ENCODE data around the gene DCAF5. TPM values are rescaled to one million over a fixed set of nuclear protein-coding genes. Genes with fewer than 3 reads are reported as not detected.

Gene DCAF5
- total and polyA plus RNA-seq, 5 donors: 22.5 to 53.6 (median 46.8) TPM

GRCh38 chr14:69096246-69096645 is 56.7 kb downstream of the DCAF5 start:
- no peak for ATAC-seq
- intact Hi-C loops (cut with DNase I): loop anchor here in 1 of 4 donors (10.0 kb wide), 1 partner anchor 191 kb away; no protein-coding TSS in a partner anchor

GRCh38 chr14:69094481-69094880 is 58.4 kb downstream of the DCAF5 start:
- DNase-seq: no peak
- Histone ChIP-seq H3K9me3 (ENCODE audit: control insufficient read depth, low read length) (no peaks in the 10 kb centered on the region), H3K4me1 (ENCODE audit: control insufficient read depth, insufficient read depth, low read length) (peaks cover 8% of the 10 kb centered on the region), H3K27ac (ENCODE audit: low read length) (no peak overlapping the region), H3K27me3 (ENCODE audit: control insufficient read depth, insufficient read depth) (no peaks in the 10 kb centered on the region), H3K4me3 (ENCODE audit: low read length) (no peak overlapping the region)
- intact Hi-C loops (cut with DNase I): loop anchor here in 1 of 4 donors (10.0 kb wide), 1 partner anchor 190 kb away; no protein-coding TSS in a partner anchor
- 58% methylated on average over 1 of the region's 1 CpG for WGBS
- ATAC-seq: no peak

More at GRCh38 chr14:69096246-69096645, 56.7 kb downstream of the DCAF5 start:
- H3K4me3 ChIP-seq (ENCODE audit: low read length): no peak overlapping the region
- no peaks in the 10 kb centered on the region for H3K9me3 ChIP-seq (ENCODE audit: control insufficient read depth, low read length)
- no peak for DNase-seq
- WGBS: 93% methylated on average over 4 of the region's 4 CpGs
- no peaks in the 10 kb centered on the region for H3K27me3 ChIP-seq (ENCODE audit: control insufficient read depth, insufficient read depth)
- H3K4me1 ChIP-seq (ENCODE audit: control insufficient read depth, insufficient read depth, low read length): peaks cover 8% of the 10 kb centered on the region
- no peak overlapping the region for H3K27ac ChIP-seq (ENCODE audit: low read length)

GRCh38 chr14:69093631-69094421 is 59.1 kb downstream of the DCAF5 start:
- Histone ChIP-seq H3K9me3 (ENCODE audit: control insufficient read depth, low read length) (no peaks in the 10 kb centered on the region), H3K27me3 (ENCODE audit: control insufficient read depth, insufficient read depth) (no peaks in the 10 kb centered on the region), H3K4me1 (ENCODE audit: control insufficient read depth, insufficient read depth, low read length) (peaks cover 8% of the 10 kb centered on the region), H3K4me3 (ENCODE audit: low read length) (no peak overlapping the region), H3K27ac (ENCODE audit: low read length) (no peak overlapping the region)
- ATAC-seq: peak; percentile 59 to 65
- intact Hi-C loops (cut with DNase I): loop anchor here in 1 of 4 donors (10.0 kb wide), 1 partner anchor 189 kb away; no protein-coding TSS in a partner anchor
- DNase-seq: no peak
- 39% methylated on average over 1 of the region's 1 CpG for WGBS

GRCh38 chr14:69092840-69093422 is 60.0 kb downstream of the DCAF5 start:
- no peak overlapping the region for H3K4me3 ChIP-seq (ENCODE audit: low read length)
- DNase-seq (no peak), ATAC-seq (no peak)
- no peaks in the 10 kb centered on the region for H3K27me3 ChIP-seq (ENCODE audit: control insufficient read depth, insufficient read depth)
- no peak overlapping the region for H3K27ac ChIP-seq (ENCODE audit: low read length)
- H3K4me1 ChIP-seq (ENCODE audit: control insufficient read depth, insufficient read depth, low read length): peaks cover 8% of the 10 kb centered on the region
- no peaks in the 10 kb centered on the region for H3K9me3 ChIP-seq (ENCODE audit: control insufficient read depth, low read length)
- intact Hi-C loops (cut with DNase I): loop anchor here in 1 of 4 donors (10.0 kb wide), 1 partner anchor 188 kb away; no protein-coding TSS in a partner anchor

- Histone ChIP-seq H3K27me3 (ENCODE audit: control insufficient read depth, insufficient read depth) (no peaks in the 10 kb centered on the region), H3K4me1 (ENCODE audit: control insufficient read depth, insufficient read depth, low read length) (peaks cover 8% of the 10 kb centered on the region), H3K4me3 (ENCODE audit: low read length) (no peak overlapping the region), H3K9me3 (ENCODE audit: control insufficient read depth, low read length) (no peaks in the 10 kb centered on the region), H3K27ac (ENCODE audit: low read length) (no peak overlapping the region)
- ATAC-seq (no peak), DNase-seq (no peak)
- intact Hi-C loops (cut with DNase I): loop anchor here in 1 of 4 donors (10.0 kb wide), 1 partner anchor 187 kb away; no protein-coding TSS in a partner anchor
- WGBS: 94% methylated on average over 8 of the region's 8 CpGs
Observed at GRCh38 chr14:69091695-69092094, 61.2 kb downstream of the DCAF5 start.

GRCh38 chr14:69091006-69091405 is 61.9 kb downstream of the DCAF5 start:
- Histone ChIP-seq H3K4me1 (ENCODE audit: control insufficient read depth, insufficient read depth, low read length) (peaks cover 8% of the 10 kb centered on the region), H3K27me3 (ENCODE audit: control insufficient read depth, insufficient read depth) (no peaks in the 10 kb centered on the region), H3K9me3 (ENCODE audit: control insufficient read depth, low read length) (no peaks in the 10 kb centered on the region), H3K27ac (ENCODE audit: low read length) (no peak overlapping the region), H3K4me3 (ENCODE audit: low read length) (no peak overlapping the region)
- intact Hi-C loops (cut with DNase I): loop anchor here in 1 of 4 donors (10.0 kb wide), 1 partner anchor 186 kb away; no protein-coding TSS in a partner anchor
- no peak for ATAC-seq
- no peak for DNase-seq

GRCh38 chr14:69090187-69090789 is 62.6 kb downstream of the DCAF5 start:
- peaks cover 8% of the 10 kb centered on the region for H3K4me1 ChIP-seq (ENCODE audit: control insufficient read depth, insufficient read depth, low read length)
- WGBS: 79% methylated on average over 4 of the region's 4 CpGs
- no peaks in the 10 kb centered on the region for H3K9me3 ChIP-seq (ENCODE audit: control insufficient read depth, low read length)
- DNase-seq (no peak), ATAC-seq (peak in 1 of 2 donors; percentile 56)
- no peak overlapping the region for H3K4me3 ChIP-seq (ENCODE audit: low read length)
- H3K27ac ChIP-seq (ENCODE audit: low read length): no peak overlapping the region
- intact Hi-C loops (cut with DNase I): loop anchor here in 1 of 4 donors (10.0 kb wide), 1 partner anchor 185 kb away; no protein-coding TSS in a partner anchor
- H3K27me3 ChIP-seq (ENCODE audit: control insufficient read depth, insufficient read depth): no peaks in the 10 kb centered on the region

- Histone ChIP-seq H3K27ac (ENCODE audit: low read length) (no peak overlapping the region), H3K27me3 (ENCODE audit: control insufficient read depth, insufficient read depth) (no peaks in the 10 kb centered on the region), H3K4me1 (ENCODE audit: control insufficient read depth, insufficient read depth, low read length) (peaks cover 6% of the 10 kb centered on the region), H3K9me3 (ENCODE audit: control insufficient read depth, low read length) (no peaks in the 10 kb centered on the region), H3K4me3 (ENCODE audit: low read length) (no peak overlapping the region)
- DNase-seq (no peak), ATAC-seq (no peak)
- WGBS: 87% methylated on average over 1 of the region's 1 CpG
- intact Hi-C loops (cut with DNase I): no loop called here
Observed at GRCh38 chr14:69089046-69089445, 63.9 kb downstream of the DCAF5 start.

GRCh38 chr14:69088586-69088985 is 64.3 kb downstream of the DCAF5 start:
- Histone ChIP-seq H3K27ac (ENCODE audit: low read length) (no peak overlapping the region), H3K9me3 (ENCODE audit: control insufficient read depth, low read length) (no peaks in the 10 kb centered on the region), H3K4me1 (ENCODE audit: control insufficient read depth, insufficient read depth, low read length) (peaks cover 2% of the 10 kb centered on the region), H3K27me3 (ENCODE audit: control insufficient read depth, insufficient read depth) (no peaks in the 10 kb centered on the region), H3K4me3 (ENCODE audit: low read length) (no peak overlapping the region)
- ATAC-seq: no peak
- intact Hi-C loops (cut with DNase I): no loop called here
- no peak for DNase-seq
- WGBS: 86% methylated on average over 1 of the region's 1 CpG

GRCh38 chr14:69087061-69087461 is 65.9 kb downstream of the DCAF5 start:
- intact Hi-C loops (cut with DNase I): no loop called here
- no peak for DNase-seq
- Histone ChIP-seq H3K27me3 (ENCODE audit: control insufficient read depth, insufficient read depth) (no peaks in the 10 kb centered on the region), H3K9me3 (ENCODE audit: control insufficient read depth, low read length) (no peaks in the 10 kb centered on the region), H3K4me1 (ENCODE audit: control insufficient read depth, insufficient read depth, low read length) (no peaks in the 10 kb centered on the region), H3K4me3 (ENCODE audit: low read length) (no peak overlapping the region), H3K27ac (ENCODE audit: low read length) (no peak overlapping the region)
- peak; percentile 59 to 67 for ATAC-seq
- WGBS: 86% methylated on average over 3 of the region's 3 CpGs

- WGBS: 93% methylated on average over 3 of the region's 3 CpGs
- no peak for ATAC-seq
- no peak for DNase-seq
- no peak overlapping the region for H3K4me3 ChIP-seq (ENCODE audit: low read length)
- H3K27me3 ChIP-seq (ENCODE audit: control insufficient read depth, insufficient read depth): no peaks in the 10 kb centered on the region
- no peak overlapping the region for H3K27ac ChIP-seq (ENCODE audit: low read length)
- no peaks in the 10 kb centered on the region for H3K9me3 ChIP-seq (ENCODE audit: control insufficient read depth, low read length)
- intact Hi-C loops (cut with DNase I): no loop called here
- H3K4me1 ChIP-seq (ENCODE audit: control insufficient read depth, insufficient read depth, low read length): no peaks in the 10 kb centered on the region
Observed at GRCh38 chr14:69086537-69086936, 66.4 kb downstream of the DCAF5 start.

All from right cardiac atrium (tissue), 5 donors.